Measurements from ENCODE around the gene S100A1.

DNA sequence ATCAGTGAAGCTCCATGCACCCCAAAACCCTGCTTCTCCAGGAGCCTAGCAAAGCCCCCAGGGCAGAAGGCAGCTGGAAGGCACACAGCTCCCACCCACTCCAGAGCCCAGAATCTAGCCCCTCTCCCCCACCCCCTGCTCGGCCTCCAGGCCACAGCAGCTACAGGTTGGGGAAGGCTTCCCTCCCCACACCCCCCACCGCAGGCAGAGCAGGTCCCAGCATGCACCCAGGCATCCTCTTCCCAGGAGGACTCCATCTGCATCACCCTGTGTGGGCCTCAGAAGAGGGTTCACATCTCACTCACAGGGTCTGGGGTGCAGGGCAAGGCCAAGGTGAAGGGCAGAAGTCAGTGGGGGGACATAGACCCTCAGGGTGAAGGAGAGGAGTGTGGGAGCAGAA is 12.8 kb upstream of the S100A1 start:
- TF ChIP-seq, protein P1, sequence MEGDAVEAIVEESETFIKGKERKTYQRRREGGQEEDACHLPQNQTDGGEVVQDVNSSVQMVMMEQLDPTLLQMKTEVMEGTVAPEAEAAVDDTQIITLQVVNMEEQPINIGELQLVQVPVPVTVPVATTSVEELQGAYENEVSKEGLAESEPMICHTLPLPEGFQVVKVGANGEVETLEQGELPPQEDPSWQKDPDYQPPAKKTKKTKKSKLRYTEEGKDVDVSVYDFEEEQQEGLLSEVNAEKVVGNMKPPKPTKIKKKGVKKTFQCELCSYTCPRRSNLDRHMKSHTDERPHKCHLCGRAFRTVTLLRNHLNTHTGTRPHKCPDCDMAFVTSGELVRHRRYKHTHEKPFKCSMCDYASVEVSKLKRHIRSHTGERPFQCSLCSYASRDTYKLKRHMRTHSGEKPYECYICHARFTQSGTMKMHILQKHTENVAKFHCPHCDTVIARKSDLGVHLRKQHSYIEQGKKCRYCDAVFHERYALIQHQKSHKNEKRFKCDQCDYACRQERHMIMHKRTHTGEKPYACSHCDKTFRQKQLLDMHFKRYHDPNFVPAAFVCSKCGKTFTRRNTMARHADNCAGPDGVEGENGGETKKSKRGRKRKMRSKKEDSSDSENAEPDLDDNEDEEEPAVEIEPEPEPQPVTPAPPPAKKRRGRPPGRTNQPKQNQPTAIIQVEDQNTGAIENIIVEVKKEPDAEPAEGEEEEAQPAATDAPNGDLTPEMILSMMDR (IDR thresholded peaks at IDR 0.05; ENCODE audit: control extremely low read depth in 1 of 3, insufficient read depth in 1 of 3, low read depth in 1 of 3, low read length in 3 of 3), result no peak
- no peak for TF ChIP-seq EZH2 (IDR thresholded peaks at IDR 0.05; ENCODE audit: low read depth, low read length, severe bottlenecking)
- no peak for TF ChIP-seq JUN (IDR thresholded peaks at IDR 0.05; ENCODE audit: low read depth, low read length)
- TF ChIP-seq POLR2A (IDR thresholded peaks at IDR 0.05; ENCODE audit: control extremely low read depth in 1 of 2, low read depth in 2 of 2, low read length in 2 of 2), result no peak
- TF ChIP-seq POLR2AphosphoS5 (IDR thresholded peaks at IDR 0.05; ENCODE audit: low read depth, low read length), result no peak

Measured in H1 (cell line).